GM19351 (cell line): ENCODE data around the gene PVR.

Experiments
- ATAC-seq: cut with Tn5 transposase; IDR thresholded peaks from one replicate; pipeline ENCODE4 v1.9.1; 2021; ENCODE audit warnings: mild to moderate bottlenecking, moderate library complexity; ENCODE audit not compliant: unreplicated experiment

The PVR gene

DNA sequence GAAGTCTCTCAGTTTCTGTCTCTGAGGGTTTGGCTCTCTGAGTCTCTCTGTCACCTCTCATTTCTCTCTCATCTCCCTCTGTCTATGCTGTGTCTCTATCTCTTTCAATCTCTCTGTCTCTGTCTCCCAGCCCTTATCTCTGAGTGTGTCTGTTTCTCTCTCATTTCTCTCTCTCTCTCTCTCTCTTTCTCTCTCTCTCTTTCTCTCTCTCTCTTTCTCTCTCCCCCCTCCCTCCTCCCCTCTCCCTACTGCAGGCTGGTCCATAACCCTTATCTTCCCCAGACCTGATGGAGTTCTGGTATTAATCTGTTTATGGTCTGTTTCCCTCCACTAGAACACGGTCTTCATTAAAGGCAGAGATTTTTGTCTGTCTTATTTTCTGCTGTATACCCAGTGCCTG, 1.3 kb upstream of the PVR start:
- no peak for ATAC-seq

- ATAC-seq: no peak
These were observed 799 bp downstream of the PVR start for GRCh38 chr19:44644402-44645016.

- no peak for ATAC-seq
These were observed 1.8 kb downstream of the PVR start for GRCh38 chr19:44645407-44646048.

- no peak for ATAC-seq
These were observed 2.3 kb downstream of the PVR start for GRCh38 chr19:44646049-44646416.

GRCh38 chr19:44647144-44647543, 3.4 kb downstream of the PVR start:
- no peak for ATAC-seq

DNA sequence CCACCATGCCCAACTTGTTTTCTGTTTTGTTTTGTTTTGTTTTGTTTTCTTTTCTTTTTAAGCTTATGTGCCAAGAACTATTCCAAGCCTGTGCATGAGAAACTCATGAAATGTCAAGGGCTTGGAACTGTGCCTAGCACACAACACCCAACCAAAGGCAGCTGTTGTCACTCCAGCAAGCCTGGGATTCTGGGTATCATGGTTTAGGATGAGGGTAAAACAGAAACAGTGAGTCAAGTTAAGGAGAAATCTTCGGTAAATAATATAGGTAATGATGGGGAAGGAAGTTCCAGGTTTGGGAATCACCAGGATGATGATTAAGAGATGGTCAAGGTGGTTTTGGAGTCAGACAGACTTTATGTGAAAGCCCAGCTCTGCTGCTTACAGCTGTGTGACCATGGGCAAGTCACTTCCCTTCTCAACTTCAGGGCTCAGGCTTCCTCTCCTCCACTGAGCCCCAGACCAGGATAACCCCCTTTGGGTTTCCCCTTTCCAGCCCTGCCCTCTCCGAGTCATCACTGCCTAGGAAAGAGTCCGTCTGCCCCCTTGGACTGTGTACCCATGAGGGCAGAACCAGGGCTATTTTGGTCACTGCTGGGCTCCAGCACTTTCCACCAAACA, 5.0 kb downstream of the PVR start:
- ATAC-seq: no peak

- ATAC-seq: no peak
These were observed 6.0 kb downstream of the PVR start for GRCh38 chr19:44649578-44650145.

DNA sequence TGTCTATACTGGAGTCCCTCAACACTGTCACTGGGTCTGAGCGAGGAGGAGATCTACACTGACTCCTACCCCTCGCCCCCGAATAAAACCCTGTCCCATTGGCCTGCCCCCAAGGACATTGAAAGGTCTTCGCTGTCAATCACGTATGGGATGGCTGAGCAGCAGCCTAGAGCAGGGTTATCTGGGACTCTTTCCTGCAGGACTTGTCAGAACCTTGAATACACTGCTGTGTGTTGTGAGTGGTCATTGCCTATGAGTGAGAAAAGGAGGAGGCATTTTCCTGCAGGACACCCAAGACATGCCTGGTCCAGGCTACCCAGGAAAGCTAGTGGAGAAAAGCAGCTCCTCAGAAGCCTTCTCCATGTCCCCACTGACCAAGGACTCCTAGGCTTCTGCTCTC, 9.6 kb downstream of the PVR start:
- ATAC-seq: no peak

- ATAC-seq: peak; percentile 91
These were observed 10.5 kb downstream of the PVR start for GRCh38 chr19:44653977-44654774.

- no peak for ATAC-seq
These were observed 13.7 kb downstream of the PVR start for GRCh38 chr19:44657211-44657921.

GRCh38 chr19:44658069-44658733, 14.5 kb downstream of the PVR start:
- no peak for ATAC-seq

GRCh38 chr19:44660081-44660480, 16.4 kb downstream of the PVR start:
- no peak for ATAC-seq

DNA sequence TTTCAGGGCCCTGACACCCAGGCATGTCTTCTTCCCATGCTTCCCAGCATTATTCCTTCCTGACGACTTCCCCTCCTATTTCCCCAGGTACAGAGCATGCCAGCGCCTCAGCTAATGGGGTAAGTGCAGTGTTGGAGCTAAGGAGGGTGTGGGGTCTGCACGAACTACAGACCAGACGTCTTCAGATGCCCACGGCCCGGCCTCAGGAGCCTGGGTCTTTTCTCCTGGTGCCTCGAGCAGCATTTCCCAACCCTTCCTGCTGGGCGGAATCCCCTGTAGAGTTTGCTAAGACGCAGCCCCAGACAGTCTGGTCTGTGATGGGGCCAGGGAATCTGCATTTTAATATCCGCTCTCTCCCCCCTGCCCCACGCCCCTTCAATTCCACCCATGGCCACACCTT, 17.5 kb downstream of the PVR start:
- ATAC-seq: no peak

- no peak for ATAC-seq
These were observed 18.2 kb downstream of the PVR start for GRCh38 chr19:44661904-44662303.

DNA sequence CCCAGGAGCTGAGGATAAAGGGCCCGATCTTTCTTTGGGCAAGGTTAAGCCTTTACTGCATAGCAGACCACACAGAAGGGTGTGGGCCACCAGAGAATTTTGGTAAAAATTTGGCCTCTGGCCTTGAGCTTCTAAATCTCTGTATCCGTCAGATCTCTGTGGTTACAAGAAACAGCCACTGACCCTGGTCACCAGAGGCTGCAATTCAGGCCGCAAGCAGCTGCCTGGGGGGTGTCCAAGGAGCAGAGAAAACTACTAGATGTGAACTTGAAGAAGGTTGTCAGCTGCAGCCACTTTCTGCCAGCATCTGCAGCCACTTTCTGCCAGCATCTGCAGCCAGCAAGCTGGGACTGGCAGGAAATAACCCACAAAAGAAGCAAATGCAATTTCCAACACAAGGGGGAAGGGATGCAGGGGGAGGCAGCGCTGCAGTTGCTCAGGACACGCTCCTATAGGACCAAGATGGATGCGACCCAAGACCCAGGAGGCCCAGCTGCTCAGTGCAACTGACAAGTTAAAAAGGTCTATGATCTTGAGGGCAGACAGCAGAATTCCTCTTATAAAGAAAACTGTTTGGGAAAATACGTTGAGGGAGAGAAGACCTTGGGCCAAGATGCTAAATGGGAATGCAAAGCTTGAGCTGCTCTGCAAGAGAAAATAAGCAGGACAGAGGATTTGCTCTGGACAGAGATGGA, 19.1 kb downstream of the PVR start:
- no peak for ATAC-seq

DNA sequence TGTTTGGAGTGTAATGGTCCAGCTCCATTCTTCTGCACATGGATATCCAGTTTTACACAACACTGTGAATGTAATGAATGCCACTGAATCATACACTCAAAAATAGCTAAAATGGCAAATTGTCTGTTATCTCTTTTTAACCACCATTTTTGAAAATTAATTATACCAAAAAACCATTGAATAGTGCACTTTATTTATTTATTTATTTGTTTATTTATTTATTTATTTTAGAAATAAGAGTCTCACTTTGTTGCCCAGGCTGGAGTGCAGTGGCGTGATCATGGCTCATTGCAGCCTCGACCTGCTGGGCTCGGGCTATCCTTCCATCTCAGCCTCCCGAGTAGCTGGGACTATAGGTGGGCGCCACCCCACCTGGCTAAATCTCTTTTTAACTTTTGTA, 20.3 kb downstream of the PVR start:
- no peak for ATAC-seq

- no peak for ATAC-seq
These were observed 21.3 kb downstream of the PVR start for GRCh38 chr19:44664976-44665375.

DNA sequence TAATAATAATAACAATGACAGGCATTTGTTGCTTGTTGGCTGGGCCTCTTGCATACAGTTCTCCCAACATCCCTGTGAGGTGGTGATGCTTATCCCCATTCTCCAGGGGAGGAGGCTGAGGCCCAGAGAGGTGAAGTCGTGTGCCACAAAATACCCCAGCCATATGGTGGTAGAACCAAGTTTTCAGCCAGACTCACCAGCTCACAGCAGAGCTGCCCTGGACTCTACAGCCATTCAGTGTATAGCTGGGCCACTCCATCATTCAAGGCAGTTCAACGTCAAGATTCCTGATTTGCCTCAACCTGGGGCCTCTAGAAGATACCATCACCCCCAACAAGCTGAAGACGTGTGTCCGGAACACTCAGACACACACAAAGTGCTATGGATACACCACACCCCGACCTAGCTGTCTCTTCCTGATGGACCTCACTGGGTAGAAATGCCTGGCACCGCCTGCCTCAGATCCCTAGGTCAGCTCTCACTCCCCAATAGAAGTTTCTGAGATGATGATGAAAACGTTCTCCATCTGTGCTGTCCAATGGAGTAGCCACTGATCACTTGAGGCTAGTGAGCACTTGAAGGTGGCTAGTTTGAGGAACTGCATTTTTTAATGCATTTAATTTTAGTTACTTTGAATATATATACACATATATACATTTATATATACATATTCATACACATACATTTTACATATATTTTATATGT, 23.3 kb downstream of the PVR start:
- ATAC-seq: no peak
